Measurements from ENCODE around the gene MICOS13.
"Not testable (repeated sequence)": the region's sequence is repeated elsewhere in the genome, so short reads cannot be mapped to it uniquely, and the experiment has no call there.

The MICOS13 gene

GRCh38 chr19:5690125-5690954, 10.0 kb upstream of the MICOS13 start, which contains the start of gene RPL36:
Gene RPL36 (plus strand): TSS chr19:5690295. CDS start chr19:5690508, 213 bp downstream.
- DNase-seq = peak; percentile 99

DNA sequence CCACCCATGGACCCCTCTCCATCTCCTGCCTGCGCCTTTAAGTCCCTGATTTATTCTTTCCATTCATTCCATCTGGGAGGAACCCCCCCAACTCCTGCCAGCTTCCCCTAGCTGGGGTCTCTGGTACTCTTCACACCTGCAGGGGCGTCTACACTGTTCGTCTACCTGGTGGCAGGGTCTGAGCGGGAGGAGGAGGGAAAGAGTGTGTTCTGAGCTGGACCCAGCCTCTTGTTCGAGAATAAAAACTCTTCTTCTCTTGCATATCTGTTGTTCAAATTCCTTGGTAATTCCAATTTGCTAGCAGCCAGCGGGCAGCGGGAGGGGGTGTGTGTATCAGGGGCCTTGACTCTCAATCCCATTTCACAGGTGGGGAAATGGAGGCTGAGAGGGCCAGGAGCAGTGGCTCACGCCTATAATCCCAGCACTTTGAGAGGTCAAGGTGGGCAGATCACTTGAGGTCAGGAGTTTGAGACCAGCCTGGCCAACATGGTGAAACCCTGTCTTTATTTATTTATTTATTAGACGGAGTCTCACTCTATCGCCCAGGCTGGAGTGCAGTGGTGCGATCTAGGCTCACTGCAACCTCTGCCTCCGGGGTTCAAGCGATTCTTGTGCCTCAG, 8.1 kb upstream of the MICOS13 start:
- not testable (repeated sequence) for DNase-seq

DNA sequence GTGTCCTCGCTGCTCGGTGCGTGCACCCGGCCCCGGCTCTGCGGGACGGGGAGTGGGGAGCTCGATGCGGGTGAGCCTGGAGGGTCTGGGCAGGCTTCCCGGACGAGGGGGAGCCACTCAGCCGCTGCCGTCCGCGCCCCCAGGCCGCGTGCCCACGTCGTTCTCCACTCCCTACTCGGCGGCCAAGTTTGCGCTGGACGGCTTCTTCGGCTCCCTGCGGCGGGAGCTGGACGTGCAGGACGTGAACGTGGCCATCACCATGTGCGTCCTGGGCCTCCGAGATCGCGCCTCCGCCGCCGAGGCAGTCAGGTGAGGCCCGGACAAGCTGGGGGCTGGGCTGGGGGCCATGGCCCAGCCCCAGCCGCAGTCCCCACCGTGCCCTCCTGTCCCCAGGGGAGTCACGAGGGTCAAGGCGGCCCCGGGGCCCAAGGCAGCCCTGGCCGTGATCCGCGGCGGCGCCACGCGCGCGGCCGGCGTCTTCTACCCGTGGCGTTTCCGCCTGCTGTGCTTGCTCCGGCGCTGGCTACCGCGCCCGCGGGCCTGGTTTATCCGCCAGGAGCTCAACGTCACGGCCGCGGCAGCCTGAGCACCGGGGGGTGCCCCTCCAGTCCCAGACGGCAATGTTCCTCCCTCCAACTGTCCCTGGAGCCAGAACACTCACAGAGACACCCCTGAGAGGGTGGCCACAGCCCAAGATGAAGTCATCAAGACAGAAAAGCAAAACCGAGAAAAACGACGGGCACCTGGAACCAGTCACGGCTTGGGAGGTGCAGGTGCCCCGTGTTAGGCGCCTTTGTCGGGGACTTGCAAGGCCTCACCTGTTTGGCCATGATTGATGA, 7.3 kb upstream of the MICOS13 start:
- no peak for DNase-seq

DNA sequence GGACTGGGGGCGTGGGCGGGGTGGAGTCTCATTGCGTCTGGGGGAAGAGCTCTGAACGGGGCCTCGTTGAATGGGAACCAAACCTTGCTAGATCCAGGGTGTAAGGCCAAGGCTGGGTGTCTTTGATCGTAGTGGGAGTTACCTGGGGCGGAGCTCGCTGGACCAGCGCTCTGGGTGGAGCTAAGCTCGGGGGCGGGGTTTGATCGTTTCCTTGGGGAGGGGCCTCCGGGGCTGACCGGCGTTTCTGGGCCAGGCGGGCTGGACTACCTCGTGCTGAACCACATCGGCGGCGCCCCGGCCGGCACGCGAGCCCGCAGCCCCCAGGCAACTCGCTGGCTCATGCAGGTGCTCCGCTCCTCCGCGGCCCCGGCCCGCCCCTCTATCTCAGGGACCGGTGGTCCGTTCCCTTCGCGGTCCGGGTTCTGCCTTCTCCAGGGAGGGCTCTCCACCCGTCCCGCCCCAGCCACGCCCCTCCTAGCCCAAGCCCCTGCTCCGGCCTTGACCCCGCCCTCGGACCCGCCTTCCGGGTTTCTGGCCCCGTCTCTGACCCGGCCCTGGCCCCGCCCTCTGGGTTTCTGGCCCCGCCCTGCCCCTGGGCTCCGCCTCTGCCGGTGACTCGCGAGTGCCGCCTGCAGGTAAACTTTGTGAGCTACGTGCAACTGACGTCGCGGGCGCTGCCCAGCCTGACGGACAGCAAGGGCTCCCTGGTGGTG, 6.5 kb upstream of the MICOS13 start:
- DNase-seq = peak; percentile 95

DNA sequence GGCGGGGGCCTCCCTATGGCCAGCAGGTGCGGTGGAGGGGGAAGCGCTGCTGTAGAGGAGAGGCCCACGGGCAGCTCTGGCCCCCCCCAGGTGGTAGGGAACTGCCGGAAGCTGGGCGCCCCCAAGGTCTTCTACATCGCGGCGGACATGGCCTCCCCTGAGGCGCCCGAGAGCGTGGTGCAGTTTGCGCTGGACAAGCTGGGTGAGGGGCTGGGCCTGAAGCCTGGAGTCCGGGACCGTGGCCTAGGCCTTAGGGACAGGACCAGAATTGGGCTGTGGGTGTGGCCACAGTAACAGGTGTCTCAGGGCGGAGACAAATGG, 6.0 kb upstream of the MICOS13 start:
- no peak for DNase-seq

DNA sequence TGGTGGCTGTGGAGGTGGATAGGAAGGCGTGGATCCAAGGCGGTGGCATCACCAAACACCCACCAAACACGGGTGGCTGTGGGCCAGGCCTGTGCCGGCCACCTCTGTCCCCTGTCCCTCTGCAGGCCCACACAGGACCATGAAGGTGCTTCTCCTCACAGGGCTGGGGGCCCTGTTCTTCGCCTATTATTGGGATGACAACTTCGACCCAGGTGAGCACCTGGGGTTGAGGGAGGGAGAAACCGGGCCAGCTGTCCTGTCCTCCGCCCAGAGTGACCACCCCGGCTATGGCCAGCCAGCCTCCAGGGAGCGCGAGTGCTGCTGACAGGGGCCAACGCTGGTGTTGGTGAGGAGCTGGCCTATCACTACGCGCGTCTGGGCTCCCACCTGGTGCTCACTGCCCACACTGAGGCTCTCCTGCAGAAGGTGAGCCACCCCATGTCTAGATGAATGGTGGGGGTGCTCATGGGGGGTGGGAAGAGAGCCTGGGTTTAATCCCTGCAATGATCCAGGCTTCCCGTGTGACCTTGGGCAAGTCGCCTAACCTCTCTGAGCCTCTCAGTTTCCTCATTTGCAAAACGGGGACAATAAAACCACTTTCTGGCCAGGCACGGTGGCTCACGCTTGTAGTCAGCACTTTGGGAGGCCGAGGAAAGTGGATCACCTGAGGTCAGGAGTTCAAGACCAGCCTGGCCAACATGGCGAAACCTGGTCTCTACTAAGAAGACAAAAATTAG, 4.5 kb upstream of the MICOS13 start:
- no peak for DNase-seq

- DNase-seq = no peak
These were observed 3.0 kb upstream of the MICOS13 start for GRCh38 chr19:5683177-5683886.

- DNase-seq = no peak
These were observed 1.8 kb upstream of the MICOS13 start for GRCh38 chr19:5682107-5682482.

DNA sequence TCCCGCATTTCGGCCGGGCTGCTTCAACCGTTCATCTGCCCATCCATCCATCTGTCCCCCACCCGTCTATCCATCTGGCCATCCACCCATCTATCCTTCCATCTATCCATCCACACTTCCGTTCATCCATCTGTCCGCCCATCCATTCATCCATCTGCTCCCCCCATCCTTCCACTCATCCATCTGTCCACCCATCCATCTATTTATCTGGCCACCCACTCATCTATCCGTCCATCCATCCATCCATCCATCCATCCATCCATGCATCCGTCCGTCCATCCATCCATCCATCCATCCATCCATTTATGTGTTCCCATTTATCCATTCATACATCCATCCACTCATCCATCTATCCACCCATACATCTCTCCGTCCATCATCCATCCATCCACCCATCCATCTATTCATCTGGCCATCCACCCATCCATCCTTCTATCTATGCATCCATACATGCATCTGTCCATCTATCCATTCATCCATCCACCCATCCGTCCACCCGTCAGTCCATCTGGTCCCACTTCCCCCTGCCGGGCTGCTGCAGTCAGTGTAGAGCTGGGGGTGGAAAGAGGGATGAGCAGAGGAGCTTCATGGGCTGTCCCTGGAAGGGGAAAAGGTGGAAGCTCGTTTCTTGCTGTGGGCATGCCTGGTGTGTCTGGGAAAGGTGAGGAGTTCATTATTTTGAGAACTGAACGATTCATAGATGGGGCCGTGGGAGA, 1.2 kb upstream of the MICOS13 start:
- no peak for DNase-seq

DNA sequence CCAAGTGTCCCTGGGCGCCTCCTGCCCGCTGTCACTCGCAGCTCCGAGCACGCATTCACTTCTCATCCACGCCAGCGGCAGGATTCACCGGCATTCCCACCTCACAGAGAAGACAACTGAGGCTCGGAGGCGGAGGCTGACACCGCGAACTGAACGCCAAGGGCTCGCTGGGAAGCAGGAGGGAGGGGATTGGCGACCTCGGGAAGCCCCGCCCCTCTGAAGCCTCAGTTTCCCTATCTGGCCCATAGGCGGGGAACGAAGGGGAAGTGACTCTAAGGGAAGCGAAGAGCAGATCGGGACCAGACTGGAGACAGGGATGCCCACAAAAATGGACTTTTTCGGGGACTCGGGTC, 256 bp downstream of the MICOS13 start:
- DNase-seq = no peak

DNA sequence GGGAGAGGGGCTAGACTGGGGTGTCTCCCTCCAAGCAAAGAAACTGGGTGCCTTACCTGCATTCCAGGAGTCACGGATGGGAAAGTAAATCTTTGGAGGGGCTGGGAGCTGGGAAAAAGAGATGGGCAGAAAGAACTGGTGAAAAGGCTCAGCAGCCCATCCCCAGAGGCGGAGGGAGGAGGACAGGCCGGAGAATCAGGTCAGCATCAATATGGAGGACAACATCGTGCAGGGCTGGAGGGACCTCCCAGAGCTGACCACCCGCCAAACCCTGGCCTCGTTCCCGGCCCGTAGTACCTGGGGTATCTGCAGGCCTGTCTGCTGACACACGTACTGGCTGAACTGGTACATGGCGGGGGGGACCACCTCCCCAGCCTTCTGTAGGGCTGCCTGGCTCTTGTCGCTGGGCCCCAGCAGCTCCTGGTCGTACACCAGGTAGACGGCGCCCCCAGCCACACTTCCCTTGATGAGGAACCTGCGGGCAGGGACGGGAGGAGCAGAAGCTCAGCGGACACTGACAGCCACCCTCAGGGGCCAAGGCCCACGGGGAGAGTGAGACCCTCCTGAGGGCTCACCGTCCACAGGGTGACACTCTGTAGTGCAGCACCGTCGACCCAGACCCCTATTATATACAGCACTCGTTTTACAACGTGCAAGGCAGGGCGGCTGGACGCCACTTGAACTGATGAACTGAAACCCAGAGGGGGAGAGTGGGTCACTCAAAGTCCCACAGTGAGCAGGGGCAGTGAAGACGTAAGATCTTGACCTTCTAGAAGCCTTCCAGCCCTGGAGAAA, 830 bp downstream of the MICOS13 start:
- DNase-seq = no peak

DNA sequence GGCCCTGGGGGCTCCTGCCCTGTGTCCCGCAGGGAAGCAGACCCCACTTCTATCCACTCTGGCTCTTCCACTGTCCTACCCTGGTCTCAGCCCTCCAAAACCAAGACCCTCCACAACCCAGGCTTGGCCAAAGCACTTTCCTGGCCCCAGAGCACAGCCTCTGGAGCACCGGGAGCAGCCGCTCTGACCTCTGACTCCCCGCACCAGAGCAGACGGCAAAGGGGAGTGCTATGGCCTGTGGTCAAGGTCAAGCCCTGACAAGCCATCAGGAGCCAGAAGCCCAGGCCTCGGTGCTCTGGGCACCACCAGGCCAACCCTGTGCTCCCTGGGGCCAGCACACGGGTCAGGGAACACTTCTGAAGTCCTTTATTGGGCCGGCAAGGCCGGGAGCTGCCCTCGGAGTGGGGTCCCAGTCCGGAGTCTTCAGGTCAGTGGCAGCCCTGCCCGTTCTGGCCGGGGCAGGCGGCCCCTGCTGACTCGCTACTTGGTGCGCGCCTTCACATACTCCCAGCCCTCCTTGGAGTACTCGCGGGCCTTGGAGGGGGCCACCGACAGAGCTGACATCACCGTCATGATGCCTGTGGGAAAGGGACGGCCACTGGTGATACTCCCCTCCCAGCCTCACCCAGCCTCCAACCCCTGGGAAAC, 2.1 kb downstream of the MICOS13 start:
- no peak for DNase-seq

GRCh38 chr19:5677580-5677979, 2.7 kb downstream of the MICOS13 start:
- DNase-seq = no peak

DNA sequence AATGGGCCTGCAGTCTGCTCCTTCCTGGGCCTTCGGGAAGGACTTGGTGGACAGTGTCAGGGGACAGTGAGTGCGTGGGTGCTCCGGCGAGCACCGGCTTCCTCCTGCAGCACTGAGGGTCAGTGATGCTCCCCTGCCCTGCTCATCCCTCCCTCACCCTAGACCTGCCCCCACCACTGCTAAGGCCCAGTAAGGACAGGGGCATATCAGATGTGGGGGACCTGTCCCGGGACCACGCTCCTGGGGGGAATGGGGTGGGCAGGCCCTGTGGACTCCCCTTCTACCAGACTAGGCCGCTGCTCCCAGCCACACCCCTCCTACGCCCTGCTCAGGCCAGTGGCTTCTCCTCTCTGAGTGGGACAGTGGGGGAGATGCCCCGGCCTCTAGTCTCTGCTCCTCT, 3.2 kb downstream of the MICOS13 start:
- DNase-seq = no peak

GRCh38 chr19:5676772-5677105, 3.6 kb downstream of the MICOS13 start:
- no peak for DNase-seq

DNA sequence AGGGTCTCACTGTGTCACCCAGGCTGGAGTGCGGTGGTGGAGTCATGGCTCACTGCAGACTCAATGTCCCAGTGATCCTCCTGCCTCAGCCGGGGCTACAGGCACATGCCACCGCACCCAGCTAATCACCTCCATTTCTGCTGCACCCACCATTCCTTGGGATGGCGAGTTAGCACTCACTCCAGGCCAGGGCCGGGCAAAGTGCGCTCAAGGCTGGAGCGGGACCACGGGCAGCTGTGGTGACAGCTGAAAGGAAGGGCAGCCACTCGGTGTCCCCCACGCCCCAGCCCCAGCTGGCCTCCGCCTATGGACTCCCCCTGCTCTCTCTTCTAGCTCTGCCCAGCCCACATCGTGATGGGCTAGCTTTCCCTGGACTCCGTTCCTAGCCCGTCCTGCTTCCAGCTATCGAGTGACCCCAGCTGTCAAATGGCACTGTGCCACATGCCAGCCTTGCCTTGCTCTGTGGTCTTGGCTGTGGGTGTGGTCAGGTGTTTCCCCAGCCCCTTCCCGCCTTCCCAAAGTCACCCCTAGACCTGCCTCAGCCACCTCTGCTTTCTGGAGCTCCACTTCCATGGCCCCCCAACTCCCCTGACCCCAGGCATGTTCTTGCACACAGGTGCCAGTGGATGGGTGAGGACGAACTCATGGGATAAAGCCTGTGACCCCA, 4.1 kb downstream of the MICOS13 start:
- DNase-seq = no peak

- no peak for DNase-seq
These were observed 5.6 kb downstream of the MICOS13 start for GRCh38 chr19:5674714-5675113.

DNA sequence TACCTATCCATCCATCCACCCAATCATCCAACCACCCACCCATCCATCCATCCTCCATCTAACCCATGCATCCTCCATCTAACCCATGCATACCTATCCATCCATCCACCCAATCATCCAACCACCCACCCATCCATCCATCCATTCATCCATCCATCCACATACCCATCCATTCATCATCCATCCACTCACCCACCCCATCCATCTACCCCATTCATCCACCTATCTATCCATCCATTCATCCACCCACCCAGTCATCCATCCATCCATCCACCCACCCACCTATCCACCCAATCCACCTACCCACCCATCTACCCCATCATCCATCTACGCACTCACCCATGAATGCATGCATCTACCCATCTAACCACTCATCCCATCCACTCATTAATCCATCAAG, 6.6 kb downstream of the MICOS13 start:
- no peak for DNase-seq
